ENCODE data around the gene NFE2L3. TPM values are rescaled to one million over a fixed set of nuclear protein-coding genes. Genes with fewer than 3 reads are reported as not detected.

Gene NFE2L3
- total and polyA plus RNA-seq, 2 donors (not counting 1 experiment from before 2014, with no cell fraction given), result 1.4 to 1.6 TPM

DNA sequence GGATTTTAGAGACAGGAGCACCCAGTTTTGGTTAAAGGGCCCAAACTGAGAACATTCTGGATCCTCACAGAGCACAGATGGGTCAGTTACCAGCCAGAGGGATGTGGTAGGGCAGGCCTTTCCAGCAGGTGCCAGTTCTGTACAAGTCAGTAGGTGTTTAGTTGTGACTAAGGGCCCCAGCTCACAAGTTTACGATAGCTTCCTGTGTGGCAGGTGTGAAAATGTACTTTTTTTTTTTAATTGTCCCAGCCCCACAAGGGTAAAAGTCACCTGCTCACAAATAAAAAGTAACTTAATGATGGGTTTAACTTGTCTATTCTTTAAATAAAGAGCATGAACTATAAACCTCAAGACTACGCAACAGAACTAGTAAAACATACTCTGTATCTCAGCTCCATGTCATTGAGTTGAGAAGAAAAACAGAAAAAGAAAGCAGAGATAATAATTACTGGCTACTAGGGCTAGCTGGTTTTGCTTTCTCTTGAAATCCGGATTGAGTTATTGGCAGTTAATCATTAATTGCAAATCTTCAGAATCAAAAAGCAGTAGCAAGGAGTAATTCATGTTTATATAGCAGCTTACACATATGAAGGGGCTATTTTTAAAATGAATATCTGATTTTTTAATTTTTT, 15.4 kb downstream of the NFE2L3 start:
- POLR2A ChIA-PET, result interaction anchor here (0.7 kb wide), 1 partner anchor 12 kb away, joined by 4 read pairs; no protein-coding TSS in a partner anchor
- Histone ChIP-seq H3K27me3 (replicated peaks in 1 of 4; ENCODE audit: control extremely low read depth in 1 of 4, control insufficient read depth in 3 of 4, insufficient read depth in 4 of 4, low read length in 3 of 4) (no peaks in the 10 kb centered on the region), H3K4me3 (ENCODE audit: control extremely low read depth in 1 of 5, extremely low read depth in 1 of 5, insufficient read depth in 1 of 5, low read depth in 2 of 5, low read length in 4 of 5) (no peak overlapping the region), H3K9ac (ENCODE audit: low read length) (no peak overlapping the region), H4K20me1 (ENCODE audit: control insufficient read depth, insufficient read depth, low read length, poor library complexity, severe bottlenecking) (no peaks in the 10 kb centered on the region), H3K4me1 (ENCODE audit: control insufficient read depth in 2 of 2, insufficient read depth in 2 of 2, low read length in 2 of 2) (peaks cover 0 to 7% of the 10 kb centered on the region in 2 donors), H3K36me3 (replicated peaks in 1 of 2; ENCODE audit: control extremely low read depth in 1 of 2, control insufficient read depth in 1 of 2, extremely low read depth in 1 of 2, insufficient read depth in 2 of 2, low read length in 1 of 2) (peaks cover 0 to 6% of the 10 kb centered on the region in 2 experiments), H3K4me2 (replicated peaks; ENCODE audit: low read depth, low read length, poor library complexity, severe bottlenecking) (no peak overlapping the region), H2AFZ (ENCODE audit: insufficient read depth, low read depth, low read length, poor library complexity, severe bottlenecking) (no peak overlapping the region), H3K79me2 (ENCODE audit: control insufficient read depth, insufficient read depth, low read length) (no peaks in the 10 kb centered on the region), H3K27ac (ENCODE audit: low read length in 2 of 2) (no peak overlapping the region), H3K9me3 (ENCODE audit: control extremely low read depth in 1 of 3, control insufficient read depth in 2 of 3, insufficient read depth in 1 of 3, low read length in 2 of 3) (no peaks in the 10 kb centered on the region)
- no peak for TF ChIP-seq EZH2 (IDR thresholded peaks at IDR 0.05; ENCODE audit: borderline replicate concordance, insufficient read depth, low read depth, low read length, poor library complexity, severe bottlenecking)
- TF ChIP-seq, protein P1, sequence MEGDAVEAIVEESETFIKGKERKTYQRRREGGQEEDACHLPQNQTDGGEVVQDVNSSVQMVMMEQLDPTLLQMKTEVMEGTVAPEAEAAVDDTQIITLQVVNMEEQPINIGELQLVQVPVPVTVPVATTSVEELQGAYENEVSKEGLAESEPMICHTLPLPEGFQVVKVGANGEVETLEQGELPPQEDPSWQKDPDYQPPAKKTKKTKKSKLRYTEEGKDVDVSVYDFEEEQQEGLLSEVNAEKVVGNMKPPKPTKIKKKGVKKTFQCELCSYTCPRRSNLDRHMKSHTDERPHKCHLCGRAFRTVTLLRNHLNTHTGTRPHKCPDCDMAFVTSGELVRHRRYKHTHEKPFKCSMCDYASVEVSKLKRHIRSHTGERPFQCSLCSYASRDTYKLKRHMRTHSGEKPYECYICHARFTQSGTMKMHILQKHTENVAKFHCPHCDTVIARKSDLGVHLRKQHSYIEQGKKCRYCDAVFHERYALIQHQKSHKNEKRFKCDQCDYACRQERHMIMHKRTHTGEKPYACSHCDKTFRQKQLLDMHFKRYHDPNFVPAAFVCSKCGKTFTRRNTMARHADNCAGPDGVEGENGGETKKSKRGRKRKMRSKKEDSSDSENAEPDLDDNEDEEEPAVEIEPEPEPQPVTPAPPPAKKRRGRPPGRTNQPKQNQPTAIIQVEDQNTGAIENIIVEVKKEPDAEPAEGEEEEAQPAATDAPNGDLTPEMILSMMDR (IDR thresholded peaks at IDR 0.05), result no peak
- Mint-ChIP-seq H3K27ac (no peak overlapping the region), H3K27me3 (no peaks in the 10 kb centered on the region), H3K4me1 (peaks cover 7% of the 10 kb centered on the region), H3K4me3 (no peak overlapping the region), H3K9me3 (ENCODE audit: insufficient read depth) (no peaks in the 10 kb centered on the region)
- DNase-seq, result no peak
- ATAC-seq (ENCODE audit: low read depth), result no peak
- WGBS (ENCODE audit: insufficient coverage), result no CpG with 5 or more reads among the region's 3 CpGs
- intact Hi-C loops (cut with micrococcal nuclease), result no loop called here
- CTCF ChIA-PET, result interaction anchor here (0.9 to 1.3 kb wide), 2 partner anchors 30 to 274 kb away, joined by 3 to 4 read pairs; no protein-coding TSS in a partner anchor

DNA sequence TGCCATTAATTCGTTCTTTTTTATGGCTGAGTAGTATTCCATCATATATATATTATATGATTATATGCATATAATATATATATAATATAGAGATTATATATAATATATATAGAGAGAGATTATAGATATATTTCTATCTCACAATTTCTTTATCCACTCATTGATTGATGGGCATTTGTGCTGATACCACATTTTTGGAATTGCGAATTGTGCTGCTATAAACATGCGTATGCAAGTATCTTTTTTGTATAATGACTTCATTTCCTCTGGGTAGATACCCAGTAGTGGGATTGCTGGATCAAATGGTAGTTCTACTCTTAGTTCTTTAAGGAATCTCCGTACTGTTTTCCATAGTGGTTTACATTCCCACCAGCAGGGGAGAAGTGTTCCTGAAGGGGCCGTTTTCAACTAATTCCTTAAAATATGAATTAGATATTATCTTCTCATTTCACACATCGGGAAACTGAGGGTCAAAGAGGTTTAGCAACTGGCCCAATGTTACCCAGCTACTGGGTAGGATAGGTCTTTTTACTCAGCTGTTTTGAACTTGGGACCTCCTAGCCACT, 16.5 kb downstream of the NFE2L3 start:
- H3K79me2 ChIP-seq (ENCODE audit: control insufficient read depth, insufficient read depth, low read length), result no peaks in the 10 kb centered on the region
- H4K20me1 ChIP-seq (ENCODE audit: control insufficient read depth, insufficient read depth, low read length, poor library complexity, severe bottlenecking), result no peaks in the 10 kb centered on the region
- H3K27ac Mint-ChIP-seq, result no peak overlapping the region
- intact Hi-C loops (cut with micrococcal nuclease), result no loop called here
- peaks cover 7% of the 10 kb centered on the region for H3K4me1 Mint-ChIP-seq
- H3K4me1 ChIP-seq (ENCODE audit: control insufficient read depth in 2 of 2, insufficient read depth in 2 of 2, low read length in 2 of 2), result peaks cover 0 to 7% of the 10 kb centered on the region in 2 donors
- H3K27me3 Mint-ChIP-seq, result no peaks in the 10 kb centered on the region
- no peaks in the 10 kb centered on the region for H3K9me3 Mint-ChIP-seq (ENCODE audit: insufficient read depth)
- no peaks in the 10 kb centered on the region for H3K27me3 ChIP-seq (replicated peaks in 1 of 4; ENCODE audit: control extremely low read depth in 1 of 4, control insufficient read depth in 3 of 4, insufficient read depth in 4 of 4, low read length in 3 of 4)
- no peak overlapping the region for H2AFZ ChIP-seq (ENCODE audit: insufficient read depth, low read depth, low read length, poor library complexity, severe bottlenecking)
- no peak overlapping the region for H3K4me2 ChIP-seq (replicated peaks; ENCODE audit: low read depth, low read length, poor library complexity, severe bottlenecking)
- H3K9me3 ChIP-seq (ENCODE audit: control extremely low read depth in 1 of 3, control insufficient read depth in 2 of 3, insufficient read depth in 1 of 3, low read length in 2 of 3), result no peaks in the 10 kb centered on the region
- H3K9ac ChIP-seq (ENCODE audit: low read length), result no peak overlapping the region
- POLR2A ChIA-PET, result no interaction called here
- H3K4me3 Mint-ChIP-seq, result no peak overlapping the region
- no peak overlapping the region for H3K27ac ChIP-seq (ENCODE audit: low read length in 2 of 2)
- no peak for TF ChIP-seq EZH2 (IDR thresholded peaks at IDR 0.05; ENCODE audit: borderline replicate concordance, insufficient read depth, low read depth, low read length, poor library complexity, severe bottlenecking)
- TF ChIP-seq, protein P1 (IDR thresholded peaks at IDR 0.05), result no peak
- 100% methylated on average over 2 of the region's 6 CpGs for WGBS (ENCODE audit: insufficient coverage)
- DNase-seq, result no peak
- no peak overlapping the region for H3K4me3 ChIP-seq (ENCODE audit: control extremely low read depth in 1 of 5, extremely low read depth in 1 of 5, insufficient read depth in 1 of 5, low read depth in 2 of 5, low read length in 4 of 5)
- CTCF ChIA-PET, result no interaction called here
- no peak for ATAC-seq (ENCODE audit: low read depth)
- H3K36me3 ChIP-seq (replicated peaks in 1 of 2; ENCODE audit: control extremely low read depth in 1 of 2, control insufficient read depth in 1 of 2, extremely low read depth in 1 of 2, insufficient read depth in 2 of 2, low read length in 1 of 2), result peaks cover 0 to 6% of the 10 kb centered on the region in 2 experiments
